GM12878 (cell line): ENCODE results near the gene SPTBN1. TPM values are rescaled to one million over a fixed set of nuclear protein-coding genes. Genes with fewer than 3 reads are reported as not detected.

Source experiments
- ATAC-seq: fragments of 200-7000 bp; cut with Tn5 transposase; 3 replicates; pipeline ENCODE4 v1.9.1; 2020; ENCODE audit warnings: mild to moderate bottlenecking, moderate library complexity
- BruUV-seq: library from RNA; stranded (reverse); fragments of 400-500 nt; replicated peaks from 2 replicates; lab custom pipeline; 2021; lab: Mats Ljungman, UMichigan
- CTCF ChIA-PET: fragments of 300-600 bp; sonication (Branson Sonifier 250); formaldehyde crosslinking; extraction: SDS; loops from one replicate; lab custom pipeline; 2021; ENCODE audit warnings: inconsistent platforms; lab: Yijun Ruan, JAX
- POLR2A ChIA-PET: fragments of 350-600 bp; formaldehyde crosslinking; extraction: SDS; loops from one replicate; lab custom pipeline; 2021; ENCODE audit warnings: inconsistent platforms; lab: Charles Lee
- RAD21 ChIA-PET: fragments of 300-600 bp; sonication (Branson Sonifier 250); formaldehyde crosslinking; loops from one replicate; lab custom pipeline; 2023; ENCODE audit warnings: antibody characterized with exemption; ENCODE audit not compliant: unreplicated experiment; lab: Charles Lee
- SMC1A ChIA-PET: fragments of 300-600 bp; sonication (Branson Sonifier 250); formaldehyde crosslinking; loops from one replicate; lab custom pipeline; 2023; ENCODE audit not compliant: unreplicated experiment, uncharacterized antibody; lab: Charles Lee
- DNase-seq: peaks from one replicate; pipeline ENCODE4 v3.0.0-alpha.2; 2011; ENCODE audit warnings: low read depth, low spot score
- FAIRE-seq: peaks from 3 replicates; lab custom pipeline; 2011; peaks lifted over from hg19 to GRCh38; lab: Jason Lieb, UNC
- H2AFZ ChIP-seq: 2 replicates; pipeline ENCODE4 v1.6.0; 2011; ENCODE audit warnings: low read depth, low read length, control low read depth; ENCODE audit not compliant: control insufficient read depth
- H3K27ac ChIP-seq: 2 replicates; pipeline ENCODE4 v1.5.1; 2011; ENCODE audit warnings: control low read depth; ENCODE audit not compliant: control insufficient read depth, insufficient read depth
- H3K27me3 ChIP-seq, 2 experiments: replicated peaks in 1 of 2; 2 replicates each; pipeline versions ENCODE4 v1.6.0 to v1.6.1; 2011; ENCODE audit warnings: low read length in 1 of 2; ENCODE audit not compliant: control insufficient read depth in 2 of 2, insufficient read depth in 2 of 2
- H3K36me3 ChIP-seq, 2 experiments: 2 replicates each; pipeline ENCODE4 v1.5.1; 2011; ENCODE audit warnings: low read length in 1 of 2; ENCODE audit not compliant: control insufficient read depth in 2 of 2, insufficient read depth in 2 of 2
- H3K4me1 ChIP-seq: 2 replicates; pipeline ENCODE4 v1.6.1; 2011; ENCODE audit warnings: mild to moderate bottlenecking, low read length, moderate library complexity, mixed read lengths; ENCODE audit not compliant: control insufficient read depth, insufficient read depth
- H3K4me2 ChIP-seq: 2 replicates; pipeline ENCODE4 v1.6.0; 2011; ENCODE audit warnings: control low read depth; ENCODE audit not compliant: control insufficient read depth, insufficient read depth
- H3K4me3 ChIP-seq: fragments of 200-600 bp; sonication (generic); 2 replicates; pipeline ENCODE4 v1.5.1; 2016
- H3K79me2 ChIP-seq: 2 replicates; pipeline ENCODE4 v1.6.0; 2011; ENCODE audit warnings: low read length; ENCODE audit not compliant: control insufficient read depth, insufficient read depth
- H3K9ac ChIP-seq: 2 replicates; pipeline ENCODE4 v1.8.0; 2011; ENCODE audit warnings: low read length, control low read depth, mixed read lengths; ENCODE audit not compliant: control insufficient read depth, insufficient read depth
- H3K9me3 ChIP-seq: replicated peaks from 3 replicates; pipeline ENCODE4 v1.5.1; 2011; ENCODE audit warnings: mild to moderate bottlenecking, low read length; ENCODE audit not compliant: control insufficient read depth, insufficient read depth
- H4K20me1 ChIP-seq: 2 replicates; pipeline ENCODE4 v1.6.0; 2011; ENCODE audit not compliant: control insufficient read depth, insufficient read depth
- BRCA1 ChIP-seq: IDR thresholded peaks from 2 replicates; pipeline ENCODE4 v1.6.1; 2011; ENCODE audit warnings: low read depth, low read length, improper control_type of control experiment
- CHD4 ChIP-seq: fragments of 200-600 bp; sonication (generic); IDR thresholded peaks from 2 replicates; pipeline ENCODE4 v1.6.1; 2016; ENCODE audit warnings: mild to moderate bottlenecking
- EED ChIP-seq: sonication (generic); IDR thresholded peaks from 2 replicates; pipeline ENCODE4 v1.6.1; 2016; ENCODE audit warnings: antibody characterized with exemption, low read depth
- IKZF1 ChIP-seq: fragments of 450-650 bp; conservative IDR thresholded peaks from 2 replicates; pipeline ENCODE4 v1.6.1; 2017; ENCODE audit warnings: antibody characterized with exemption, mild to moderate bottlenecking
- IRF3 ChIP-seq: fragments of 450-650 bp; IDR thresholded peaks from 2 replicates; pipeline ENCODE4 v1.6.1; 2014; ENCODE audit warnings: mild to moderate bottlenecking
- IRF5 ChIP-seq: fragments of 450-650 bp; IDR thresholded peaks from 2 replicates; pipeline ENCODE4 v1.6.1; 2017; ENCODE audit warnings: borderline replicate concordance
- KAT2A ChIP-seq: conservative IDR thresholded peaks from 2 replicates; pipeline ENCODE4 v1.6.1; 2011; ENCODE audit warnings: low read depth, low read length; ENCODE audit not compliant: control insufficient read depth
- KDM1A ChIP-seq: fragments of 200-600 bp; sonication (generic); IDR thresholded peaks from 2 replicates; pipeline ENCODE4 v1.6.1; 2016; ENCODE audit warnings: borderline replicate concordance
- NFYB ChIP-seq: IDR thresholded peaks from 2 replicates; pipeline ENCODE4 v1.6.1; 2011; ENCODE audit warnings: low read depth, mild to moderate bottlenecking, low read length, improper control_type of control experiment, moderate library complexity; ENCODE audit not compliant: insufficient read depth
- NR2C1 ChIP-seq: fragments of 450-650 bp; IDR thresholded peaks from 2 replicates; pipeline ENCODE4 v1.6.1; 2017; ENCODE audit warnings: antibody characterized with exemption, mild to moderate bottlenecking, moderate library complexity
- PAX5 ChIP-seq: IDR thresholded peaks from 2 replicates; pipeline ENCODE4 v1.6.1; 2011; ENCODE audit warnings: low read depth, low read length, borderline replicate concordance
- POLR2AphosphoS5 ChIP-seq: IDR thresholded peaks from 2 replicates; pipeline ENCODE4 v1.6.1; 2011; ENCODE audit warnings: mild to moderate bottlenecking, low read length, inconsistent platforms
- POU2F2 ChIP-seq: IDR thresholded peaks from 3 replicates; pipeline ENCODE4 v1.6.1; 2011; ENCODE audit warnings: low read depth, mild to moderate bottlenecking, low read length, borderline replicate concordance
- RAD51 ChIP-seq: fragments of 450-650 bp; IDR thresholded peaks from 2 replicates; pipeline ENCODE4 v1.6.1; 2016; ENCODE audit warnings: moderate library complexity, mild to moderate bottlenecking, inconsistent platforms
- RELA ChIP-seq: fragments of 450-650 bp; IDR thresholded peaks from 2 replicates; pipeline ENCODE4 v1.8.0; 2014; ENCODE audit warnings: borderline replicate concordance; ENCODE audit not compliant: partially characterized antibody
- RELB ChIP-seq: fragments of 450-650 bp; IDR thresholded peaks from 2 replicates; pipeline ENCODE4 v1.6.1; 2017; ENCODE audit warnings: low read depth, mild to moderate bottlenecking, moderate library complexity
- RUNX3 ChIP-seq: IDR thresholded peaks from 2 replicates; pipeline ENCODE4 v1.6.1; 2012; ENCODE audit warnings: low read length, inconsistent platforms
- SPI1 ChIP-seq: IDR thresholded peaks from 2 replicates; pipeline ENCODE4 v1.6.1; 2011; ENCODE audit warnings: low read depth, mild to moderate bottlenecking, low read length, moderate library complexity, borderline replicate concordance; ENCODE audit not compliant: insufficient read depth
- SREBF2 ChIP-seq: IDR thresholded peaks from 2 replicates; pipeline ENCODE4 v1.6.1; 2012; ENCODE audit warnings: mild to moderate bottlenecking, low read length
- TCF7 ChIP-seq: IDR thresholded peaks from 2 replicates; pipeline ENCODE4 v1.6.1; 2014; ENCODE audit warnings: antibody characterized with exemption, borderline replicate concordance
- WGBS: methylation state at CpG from one replicate; pipeline ENCODE4 v1.1.6; 2016; ENCODE audit warnings: low lambda C conversion rate; ENCODE audit not compliant: insufficient replicate concordance, insufficient coverage; ENCODE audit errors: missing lambda C conversion rate; 5-methylcytosine and 5-hydroxymethylcytosine counted together
- in situ Hi-C: fragments of 300-500 bp; cut with MboI; formaldehyde crosslinking; loops from 9 replicates; pipeline ENCODE4 v1.14.3; 2018; ENCODE audit warnings: mixed read lengths
- intact Hi-C: fragments of 100-400 bp; cut with micrococcal nuclease; formaldehyde crosslinking; loops from one replicate; pipeline ENCODE4 v1.14.2; 2022; ENCODE audit not compliant: unreplicated experiment
- polyA plus RNA-seq, 11 experiments: library from polyadenylated mRNA; depleted of rRNA in 4 of 11; unstranded in 6 of 11; stranded (reverse) in 5 of 11; fragments of >200 nt; fragmentation: Nextera tagmentation in 4 of 11; fragmentation: Illumina TruSeq in 1 of 11; extraction: Ambion mirVana in 4 of 11; extraction: Trizol in 1 of 11; gene quantifications; 1 replicate in 1 of 11; 2 replicates in 10 of 11; pipeline versions ENCODE4 v1.2.1 to v1.2.3, GENCODE V29; 2011 to 2016; ENCODE audit warnings: inconsistent platforms in 2 of 11, missing spikeins in 2 of 11, low read depth in 1 of 11
- total RNA-seq, 4 experiments: library from RNA; depleted of rRNA in 3 of 4; stranded (reverse); fragments of >200 nt in 3 of 4; fragmentation: Illumina TruSeq in 1 of 4; extraction: Trizol in 1 of 4; gene quantifications; 2 replicates each; pipeline versions ENCODE4 v1.2.1 to v1.2.3, GENCODE V29; 2013 to 2021

SPTBN1 gene
- total and polyA plus RNA-seq, 10 of the 15 experiments (the other 5 are each of a cell fraction or from before 2014, with no cell fraction given), result 20.6 to 154 (median 76.7) TPM

DNA sequence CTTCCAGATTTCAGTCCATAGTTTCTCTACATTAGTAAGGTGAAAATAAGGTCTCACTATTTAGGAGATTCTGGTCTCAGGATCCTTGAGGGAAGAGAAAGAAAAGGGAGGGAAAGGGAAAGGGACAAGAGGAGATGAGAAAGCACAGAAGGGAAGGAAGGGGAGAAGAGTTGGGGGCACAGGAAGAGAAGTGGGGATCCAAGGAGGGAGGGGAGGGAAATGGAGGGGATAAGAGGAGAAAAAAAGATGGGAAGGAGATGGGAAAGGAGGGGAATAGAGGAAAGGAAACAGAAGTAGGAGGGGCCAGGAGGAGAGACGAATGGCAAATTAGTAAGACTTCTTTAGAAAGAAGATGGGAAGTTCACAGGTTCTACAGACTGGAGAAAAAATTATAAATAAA lies 39.2 kb upstream of the SPTBN1 start:
- ATAC-seq, result no peak
- 23% methylated on average over 1 of the region's 1 CpG for WGBS
- H3K79me2 ChIP-seq, result no peaks in the 10 kb centered on the region
- intact Hi-C loops, result no loop called here
- H3K4me1 ChIP-seq, result no peaks in the 10 kb centered on the region
- TF ChIP-seq IRF3 (no peak), RELB (no peak), NR2C1 (no peak), RELA (no peak), EED (no peak), IRF5 (no peak), TCF7 (no peak), KDM1A (no peak), SPI1 (no peak), SREBF2 (no peak), BRCA1 (no peak), IKZF1 (no peak), KAT2A (no peak), PAX5 (no peak), POLR2AphosphoS5 (no peak), RAD51 (no peak), POU2F2 (no peak), RUNX3 (no peak), NFYB (no peak), CHD4 (no peak)
- H3K9me3 ChIP-seq, result no peaks in the 10 kb centered on the region; the same call in 2 of the 3 replicates
- ChIA-PET RAD21 (no interaction called here), SMC1A (no interaction called here), POLR2A (no interaction called here), CTCF (no interaction called here)
- no peak overlapping the region for H3K27ac ChIP-seq
- no TSS peak for BruUV-seq
- FAIRE-seq, result no peak
- H4K20me1 ChIP-seq, result no peaks in the 10 kb centered on the region
- H3K4me2 ChIP-seq, result no peak overlapping the region
- in situ Hi-C loops, result no loop called here
- DNase-seq, result no peak
- no peak overlapping the region for H3K4me3 ChIP-seq
- H3K27me3 ChIP-seq, result peaks cover 0 to 4% of the 10 kb centered on the region in 2 experiments; a peak in 1 of 4 replicates
- H2AFZ ChIP-seq, result no peak overlapping the region
- no peak overlapping the region for H3K9ac ChIP-seq
- H3K36me3 ChIP-seq, result no peaks in the 10 kb centered on the region
